ENCODE results near the gene MERTK.

GRCh38 chr2:112023707-112024106 is 125.3 kb downstream of the MERTK start:
- no peak for TF ChIP-seq CTCF (IDR thresholded peaks at IDR 0.05; ENCODE audit: low read length)
- no peak for TF ChIP-seq EZH2 (optimal IDR thresholded peaks at IDR 0.05; ENCODE audit: low read depth, low read length)

Data from MM.1S (cell line).